ENCODE data around the gene WWOX. TPM values are rescaled to one million over a fixed set of nuclear protein-coding genes. Genes with fewer than 3 reads are reported as not detected.

The WWOX gene
- total RNA-seq, 1 donor: 8.2 TPM

GRCh38 chr16:79098907-79099306 is 999.5 kb downstream of the WWOX start:
- no peak overlapping the region for H3K4me3 ChIP-seq (ENCODE audit: low read depth, low read length)
- TF ChIP-seq CTCF (IDR thresholded peaks at IDR 0.05; ENCODE audit: insufficient read depth, low read depth, low read length): no peak
- no peak for DNase-seq (ENCODE audit: low read depth)

GRCh38 chr16:79099716-79100115 is 1000.3 kb downstream of the WWOX start:
- TF ChIP-seq CTCF (IDR thresholded peaks at IDR 0.05; ENCODE audit: insufficient read depth, low read depth, low read length): no peak
- no peak overlapping the region for H3K4me3 ChIP-seq (ENCODE audit: low read depth, low read length)
- DNase-seq (ENCODE audit: low read depth): no peak

GRCh38 chr16:79100447-79100846 is 1001.0 kb downstream of the WWOX start:
- no peak for TF ChIP-seq CTCF (IDR thresholded peaks at IDR 0.05; ENCODE audit: insufficient read depth, low read depth, low read length)
- DNase-seq (ENCODE audit: low read depth): no peak
- H3K4me3 ChIP-seq (ENCODE audit: low read depth, low read length): no peak overlapping the region

- TF ChIP-seq CTCF (IDR thresholded peaks at IDR 0.05; ENCODE audit: insufficient read depth, low read depth, low read length): no peak
- DNase-seq (ENCODE audit: low read depth): no peak
- H3K4me3 ChIP-seq (ENCODE audit: low read depth, low read length): no peak overlapping the region
Observed at GRCh38 chr16:79101491-79101890, 1002.0 kb downstream of the WWOX start.

GRCh38 chr16:79104567-79104966 is 1005.1 kb downstream of the WWOX start:
- TF ChIP-seq CTCF (IDR thresholded peaks at IDR 0.05; ENCODE audit: insufficient read depth, low read depth, low read length): no peak
- no peak overlapping the region for H3K4me3 ChIP-seq (ENCODE audit: low read depth, low read length)
- DNase-seq (ENCODE audit: low read depth): no peak

GRCh38 chr16:79107301-79107700 is 1007.8 kb downstream of the WWOX start:
- DNase-seq (ENCODE audit: low read depth): no peak
- TF ChIP-seq CTCF (IDR thresholded peaks at IDR 0.05; ENCODE audit: insufficient read depth, low read depth, low read length): no peak
- no peak overlapping the region for H3K4me3 ChIP-seq (ENCODE audit: low read depth, low read length)

- no peak overlapping the region for H3K4me3 ChIP-seq (ENCODE audit: low read depth, low read length)
- TF ChIP-seq CTCF (IDR thresholded peaks at IDR 0.05; ENCODE audit: insufficient read depth, low read depth, low read length): no peak
- no peak for DNase-seq (ENCODE audit: low read depth)
Observed at GRCh38 chr16:79109771-79110170, 1010.3 kb downstream of the WWOX start.
